ENCODE results near the gene PRKD1.

Gene PRKD1

DNA sequence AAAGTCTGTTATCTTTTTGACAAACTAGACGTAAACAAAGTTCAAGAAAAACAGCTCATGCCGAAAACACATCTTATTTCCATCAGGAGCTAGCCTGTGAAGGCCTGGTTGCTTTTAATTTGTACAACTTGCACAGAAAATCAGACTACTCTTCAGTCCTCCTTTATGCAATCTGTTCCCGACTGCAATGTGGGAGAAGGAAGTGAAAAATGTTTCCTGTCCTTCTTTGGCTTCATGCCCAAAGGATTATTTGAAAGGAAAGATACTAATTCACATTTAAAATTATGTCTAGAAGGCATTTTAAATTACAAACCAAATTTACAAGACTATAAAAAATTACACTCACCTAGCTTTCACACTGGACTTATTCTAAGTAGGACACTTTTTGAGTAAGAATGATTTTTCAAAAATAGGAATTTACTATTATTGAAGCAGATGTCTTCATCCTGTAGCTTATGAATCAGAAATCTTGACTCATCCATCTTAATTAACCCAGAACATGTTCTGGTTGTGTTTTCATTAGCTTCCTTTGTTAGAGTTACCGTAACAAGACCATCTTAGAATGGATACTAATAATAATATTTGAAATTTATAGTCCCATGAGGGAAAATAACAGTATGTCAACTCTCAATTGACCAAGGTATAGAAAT lies 272.6 kb downstream of the PRKD1 start:
- no peak for DNase-seq

DNA sequence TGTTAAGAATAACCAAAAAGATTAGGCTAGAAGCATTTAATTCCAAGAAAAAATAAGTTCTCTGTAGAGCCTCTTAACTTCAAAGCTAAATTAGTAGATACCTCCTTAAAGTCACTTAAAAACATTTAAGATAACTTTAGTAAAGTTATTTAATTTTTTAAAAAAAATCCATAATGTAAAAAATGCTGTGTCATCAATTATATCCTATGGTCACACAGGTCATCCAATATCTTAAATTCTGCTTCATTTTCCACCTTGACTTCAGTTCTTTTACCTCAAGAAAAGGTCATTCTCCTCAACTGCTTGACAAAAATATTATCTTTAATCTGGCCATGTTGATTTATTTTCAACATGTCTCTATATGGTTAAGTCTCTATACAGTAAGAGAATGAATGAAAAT lies 274.3 kb downstream of the PRKD1 start:
- no peak for DNase-seq

DNA sequence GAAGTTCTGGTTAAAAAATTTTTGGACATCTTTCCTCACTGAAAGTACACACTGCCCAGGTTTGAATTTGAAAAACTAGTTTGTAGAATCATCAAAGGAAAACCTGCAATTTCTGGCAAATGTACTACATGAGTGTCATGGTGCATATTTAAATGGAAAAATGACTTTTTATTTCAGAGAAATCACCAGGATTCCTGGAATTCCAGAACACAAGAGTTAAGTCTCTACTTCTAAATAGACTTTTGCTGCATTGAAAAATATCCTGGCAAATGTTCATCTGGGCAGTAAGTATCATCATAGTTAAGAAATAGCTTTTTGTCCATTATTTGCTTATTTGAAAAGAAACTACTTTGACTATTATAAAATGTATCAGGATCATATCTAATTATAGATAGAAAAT lies 275.1 kb downstream of the PRKD1 start:
- DNase-seq = no peak

DNA sequence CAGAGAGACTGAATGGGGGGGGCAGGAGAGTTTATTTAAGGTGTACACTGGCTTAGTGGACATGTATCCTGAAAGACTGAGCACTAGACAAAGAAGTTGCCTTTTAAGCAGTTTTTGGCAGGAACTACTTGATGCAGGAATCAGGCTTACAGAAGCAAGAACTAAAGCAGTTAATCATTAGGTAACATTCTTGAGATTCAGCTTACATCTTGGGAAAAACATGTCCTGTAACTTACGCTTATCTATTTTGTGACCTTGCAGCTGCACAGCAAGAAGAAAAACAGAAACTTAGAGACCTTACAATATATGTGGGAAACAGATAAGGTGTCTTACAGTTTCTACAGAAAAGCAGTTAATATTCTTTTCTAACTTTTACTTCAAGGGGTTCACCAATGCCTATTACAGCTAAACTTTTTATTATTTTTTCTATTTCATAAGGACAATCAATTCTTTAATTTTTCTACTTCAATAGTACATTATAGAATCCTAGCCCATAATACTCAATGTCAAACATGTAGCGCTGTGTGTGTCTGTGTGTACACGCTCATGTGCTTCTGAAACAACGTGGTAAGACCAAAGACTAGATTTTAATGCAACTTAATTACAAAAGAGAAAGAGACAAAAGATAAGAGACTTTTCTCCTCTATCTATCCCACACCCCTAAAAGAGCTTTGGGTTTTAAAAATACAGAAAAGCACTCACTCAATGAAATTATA lies 276.9 kb downstream of the PRKD1 start:
- no peak for DNase-seq

DNA sequence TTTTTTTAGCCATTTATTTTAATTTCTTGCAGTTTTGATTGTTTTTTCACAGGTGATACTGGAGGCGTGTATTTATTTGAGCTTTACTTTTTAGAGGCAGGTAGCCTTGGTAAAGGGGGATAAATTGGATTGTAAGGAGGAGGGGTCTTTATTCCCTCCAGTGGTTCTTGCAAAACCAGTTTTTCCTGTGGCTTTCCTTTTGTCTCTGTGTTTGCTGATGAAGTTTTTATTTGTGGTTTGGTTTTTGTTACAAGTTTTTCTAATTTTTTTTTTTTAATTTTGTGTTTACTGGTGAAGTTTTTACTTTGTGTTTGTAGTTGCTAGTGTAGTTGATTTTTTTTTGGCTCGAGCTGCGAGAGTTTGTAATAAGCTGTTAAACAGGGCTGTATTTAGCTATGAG lies 278.5 kb downstream of the PRKD1 start:
- no peak for DNase-seq

DNA sequence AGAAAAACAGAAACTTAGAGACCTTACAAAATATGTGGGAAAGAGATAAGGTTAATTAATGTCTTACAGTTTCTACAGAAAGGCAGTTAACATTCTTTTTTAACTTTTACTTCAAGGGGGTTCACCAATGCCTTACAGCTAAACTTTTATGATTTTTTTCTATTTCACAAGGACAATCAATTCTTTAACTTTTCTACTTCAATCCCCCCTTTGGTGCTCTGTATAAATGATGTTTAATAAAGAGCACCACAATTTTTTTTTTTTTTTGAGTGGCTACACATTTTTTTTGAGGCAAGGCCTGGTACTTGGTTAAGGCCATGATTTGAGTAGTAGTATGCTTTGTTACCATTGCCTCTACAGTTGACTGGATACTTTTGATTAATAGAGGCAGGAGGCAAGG lies 279.6 kb downstream of the PRKD1 start:
- no peak for DNase-seq

DNA sequence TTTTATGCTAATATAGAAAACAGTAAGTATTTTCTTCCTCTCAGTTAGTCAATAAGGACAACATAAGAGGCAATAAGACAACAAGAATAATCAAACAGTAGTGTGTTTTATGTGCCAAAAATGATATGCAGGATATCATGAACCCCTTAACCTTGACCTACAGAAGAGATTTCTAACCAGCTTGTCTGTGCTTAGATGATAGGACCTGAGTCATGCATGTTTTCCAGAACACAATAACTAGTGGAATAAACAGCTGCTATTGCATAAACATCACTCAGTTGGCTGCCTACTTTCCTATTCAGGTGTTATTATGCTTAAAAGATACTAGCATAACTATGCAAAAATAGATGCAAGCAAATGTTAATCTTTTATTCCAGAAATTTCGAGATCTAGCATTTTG lies 282.5 kb downstream of the PRKD1 start:
- no peak for DNase-seq

DNA sequence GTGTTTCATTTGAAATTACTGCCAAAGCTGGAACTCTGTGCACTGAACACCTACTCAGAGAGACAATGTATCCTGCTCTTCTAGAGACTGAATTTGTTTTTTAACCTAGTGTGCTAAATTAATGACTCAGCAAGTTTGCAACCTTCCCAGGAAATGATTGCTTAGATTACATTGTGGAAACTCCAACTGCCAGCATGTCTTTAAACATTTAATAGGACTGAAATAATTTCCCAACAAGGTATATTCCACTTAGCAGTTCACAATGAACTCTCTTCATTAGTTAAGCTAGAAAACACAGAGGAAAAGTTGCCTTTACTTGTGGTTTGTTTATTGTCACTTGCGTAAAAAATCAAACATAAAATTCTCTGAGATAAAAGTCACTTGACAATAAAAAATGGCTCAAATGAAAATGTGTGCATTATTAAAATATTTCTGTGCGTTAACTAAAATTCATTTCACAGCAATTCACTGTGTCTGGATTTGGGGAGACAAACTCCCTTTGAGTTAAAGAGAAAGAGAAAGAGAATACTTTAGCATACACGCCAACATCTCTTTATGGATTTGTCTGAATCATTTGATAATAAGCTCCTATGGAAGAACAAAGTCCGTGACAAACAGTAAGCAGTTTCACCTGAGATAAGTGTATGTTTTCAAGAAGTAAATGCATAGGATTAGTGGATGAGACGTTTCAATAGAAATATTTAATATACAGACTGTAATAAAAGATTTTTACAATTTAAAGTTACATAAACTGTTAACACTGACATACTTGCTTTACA lies 284.0 kb downstream of the PRKD1 start:
- no peak for DNase-seq

DNA sequence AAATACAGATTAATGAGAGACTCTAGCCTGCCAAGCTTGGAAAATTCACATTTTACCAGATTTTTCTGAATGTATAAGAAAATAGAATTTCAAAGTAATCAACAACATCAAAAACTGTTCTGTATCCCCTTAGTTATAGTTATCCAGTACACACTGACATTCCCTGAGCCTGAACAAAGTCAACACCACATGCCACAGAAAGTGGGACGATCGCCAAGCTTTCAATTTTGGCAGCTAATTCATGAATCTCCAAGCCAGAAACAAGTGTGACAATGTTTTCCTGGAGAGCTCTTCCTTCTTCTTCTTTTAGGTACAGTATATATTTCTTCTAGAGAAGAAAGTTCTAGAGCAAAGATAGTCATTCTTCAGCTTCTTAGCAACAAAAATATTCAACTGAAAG lies 290.2 kb downstream of the PRKD1 start:
- no peak for DNase-seq

DNA sequence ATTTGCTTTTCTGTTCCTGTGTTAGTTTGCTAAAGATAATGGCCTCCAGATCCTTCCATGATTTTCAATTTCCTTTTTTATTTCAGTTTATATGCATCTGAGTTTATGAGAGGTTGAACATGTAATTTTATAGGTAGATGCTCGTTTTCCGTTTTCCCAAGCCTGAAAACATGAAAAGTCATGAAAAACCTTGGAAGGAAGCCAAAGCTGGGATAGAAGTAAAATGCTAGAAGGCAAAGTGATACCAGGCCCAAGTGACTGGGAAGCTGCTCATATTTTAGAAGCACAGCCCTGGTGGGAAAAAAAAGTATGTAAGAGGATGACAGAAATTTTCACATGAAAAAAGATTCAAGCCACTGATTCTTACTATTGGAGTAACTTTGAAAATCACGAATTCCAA lies 290.8 kb downstream of the PRKD1 start:
- DNase-seq = no peak

DNA sequence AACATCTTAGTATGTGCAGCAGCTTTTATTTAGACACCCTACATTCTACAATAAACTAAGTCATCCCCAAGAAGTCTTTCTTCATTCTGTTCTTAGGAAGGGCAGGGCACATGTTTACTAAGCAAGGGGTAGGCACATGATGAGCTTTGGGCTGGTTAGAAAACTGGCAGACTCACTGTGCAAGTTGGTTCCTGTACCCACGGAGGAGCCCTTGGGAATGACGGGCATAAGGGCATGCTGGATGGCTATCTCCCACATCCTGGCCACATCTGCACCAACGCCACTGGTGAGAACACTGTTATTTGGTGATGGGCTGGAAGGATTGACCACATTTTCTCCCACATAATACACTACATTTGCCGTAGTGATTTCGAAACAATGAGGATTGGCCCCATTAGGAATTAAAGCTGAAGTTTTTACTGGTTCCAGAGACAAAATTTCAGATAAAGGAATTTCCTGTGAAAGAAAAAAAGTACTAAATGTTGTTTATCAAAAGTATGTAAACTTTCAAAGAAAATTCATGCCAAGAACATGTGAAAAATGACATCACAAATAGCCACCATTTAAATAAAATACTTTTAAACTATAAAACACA lies 297.0 kb downstream of the PRKD1 start:
- no peak for DNase-seq

DNA sequence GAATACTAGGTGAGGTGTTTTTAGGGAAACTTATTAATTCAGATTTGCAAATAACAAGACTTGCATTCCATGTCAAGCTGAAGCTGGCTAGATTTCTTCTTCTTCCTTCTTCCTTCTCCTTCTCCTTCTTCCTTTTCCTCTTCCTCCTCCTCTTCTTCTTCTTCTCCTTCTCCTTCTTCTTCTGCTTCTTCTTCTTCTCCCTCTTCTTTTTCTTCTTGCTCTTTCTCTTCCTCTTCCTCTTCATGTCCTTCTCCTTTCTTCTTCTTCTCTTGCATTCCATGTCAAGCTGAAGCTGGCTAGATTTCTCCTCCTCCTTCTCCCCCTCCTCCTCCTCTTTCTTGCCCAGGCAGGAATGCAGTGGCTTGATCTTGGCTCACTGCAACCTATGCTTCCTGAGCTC lies 297.8 kb downstream of the PRKD1 start:
- DNase-seq = no peak

DNA sequence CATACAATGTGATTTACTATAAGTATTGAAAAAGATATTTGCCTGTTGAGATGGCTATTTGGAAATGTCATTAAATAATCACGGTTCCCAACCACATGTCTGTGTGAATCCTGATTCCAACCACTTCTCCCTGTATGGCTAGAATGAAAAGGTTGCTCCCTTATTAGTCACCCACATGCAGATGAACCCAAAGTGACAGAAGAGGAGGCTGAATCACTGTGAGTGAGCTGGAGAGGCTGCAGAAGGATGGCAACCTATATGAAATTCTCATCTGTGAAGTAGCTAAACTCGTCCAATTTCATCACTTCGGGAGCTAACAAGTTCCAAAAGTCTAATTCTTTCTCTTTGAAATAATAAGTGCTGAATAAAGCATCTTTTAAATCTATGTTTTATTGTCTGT lies 300.5 kb downstream of the PRKD1 start:
- no peak for DNase-seq

DNA sequence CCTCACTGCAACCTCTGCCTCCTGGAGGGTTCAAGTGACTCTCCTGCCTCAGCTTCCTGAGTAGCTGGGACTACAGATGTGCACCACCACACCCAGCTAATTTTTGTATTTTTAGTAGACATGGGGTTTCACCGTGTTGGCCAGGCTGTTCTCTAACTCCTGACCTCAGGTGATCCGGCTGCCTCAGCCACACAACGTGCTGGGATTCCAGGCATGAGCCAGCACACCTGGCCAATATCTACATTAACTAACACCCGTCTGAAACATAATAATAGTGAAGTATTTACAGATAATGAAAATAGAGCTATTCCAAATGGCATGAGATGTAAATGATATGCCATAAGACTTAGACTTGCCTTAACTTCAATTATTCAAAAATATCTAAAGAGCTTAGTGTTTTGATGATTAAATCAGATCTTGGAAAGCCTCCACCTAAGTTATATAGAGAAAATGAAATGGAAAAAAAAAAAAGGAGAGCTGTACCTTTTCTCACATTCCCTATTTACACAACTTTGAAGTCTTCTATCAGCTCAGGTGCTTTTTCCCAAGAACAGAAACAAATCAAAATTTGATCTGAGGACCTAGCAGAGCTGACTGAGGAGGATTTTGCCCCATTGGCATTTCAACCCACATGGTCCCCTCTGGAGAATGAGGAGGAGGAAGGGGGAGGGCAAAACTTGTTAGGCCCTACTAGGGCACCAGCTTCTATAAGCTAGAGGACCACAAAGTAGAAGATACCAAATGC lies 309.2 kb downstream of the PRKD1 start:
- DNase-seq = no peak

DNA sequence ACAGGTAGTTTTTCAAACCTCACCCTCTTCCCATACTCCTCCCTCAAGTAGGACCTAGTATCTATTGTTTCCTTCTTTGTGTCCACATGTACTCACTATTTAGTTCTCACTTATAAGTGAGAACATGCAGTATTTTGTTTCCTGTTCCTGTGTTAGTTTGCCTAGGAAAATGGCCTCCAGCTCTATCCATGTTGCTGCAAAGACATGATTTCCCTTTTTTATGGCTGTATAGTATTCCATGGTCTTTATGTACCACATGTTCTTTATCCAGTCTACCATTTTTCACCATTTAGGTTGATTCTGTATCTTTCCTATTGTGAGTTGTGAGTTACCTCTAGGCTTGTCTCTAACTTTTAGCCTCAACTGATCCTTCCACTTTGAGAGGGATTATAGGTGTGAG lies 310.7 kb downstream of the PRKD1 start:
- no peak for DNase-seq

DNA sequence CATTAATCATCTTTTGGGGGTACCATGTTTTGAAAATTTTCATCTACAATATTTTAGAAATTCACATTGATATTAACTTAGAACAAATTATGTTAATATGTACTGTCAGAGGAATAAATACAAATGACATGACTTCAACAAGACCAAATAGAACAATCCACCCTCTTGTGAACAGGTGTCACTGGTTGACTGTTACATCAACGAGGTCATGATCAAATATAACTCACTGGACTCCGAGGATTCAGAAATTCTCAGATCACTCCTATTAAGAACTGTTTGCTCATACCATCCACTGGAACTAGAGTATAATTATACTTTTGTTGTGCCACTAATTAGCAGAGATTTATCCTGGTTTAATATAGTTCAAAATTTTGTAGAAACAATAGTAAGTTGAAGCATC lies 318.8 kb downstream of the PRKD1 start:
- no peak for DNase-seq

DNA sequence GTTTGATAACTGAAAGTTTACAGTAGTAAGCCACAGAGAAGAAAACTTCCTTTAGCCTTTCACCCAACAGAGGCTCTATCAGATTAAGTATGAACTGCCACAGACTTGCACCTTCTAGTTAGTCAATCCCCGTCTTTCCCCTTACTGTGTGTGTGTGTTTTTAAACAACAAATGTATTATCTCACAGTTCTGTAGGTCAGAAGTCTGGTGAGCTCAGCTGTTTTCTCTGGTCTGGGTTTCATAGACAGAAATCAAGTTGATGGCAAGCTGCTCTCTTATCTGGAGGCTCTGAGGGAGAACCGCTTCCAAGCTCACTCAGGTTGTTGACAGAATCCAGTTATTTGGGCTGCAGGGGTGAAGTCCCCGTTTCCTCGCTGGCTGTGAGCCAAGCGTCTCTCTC lies 320.5 kb downstream of the PRKD1 start:
- no peak for DNase-seq

DNA sequence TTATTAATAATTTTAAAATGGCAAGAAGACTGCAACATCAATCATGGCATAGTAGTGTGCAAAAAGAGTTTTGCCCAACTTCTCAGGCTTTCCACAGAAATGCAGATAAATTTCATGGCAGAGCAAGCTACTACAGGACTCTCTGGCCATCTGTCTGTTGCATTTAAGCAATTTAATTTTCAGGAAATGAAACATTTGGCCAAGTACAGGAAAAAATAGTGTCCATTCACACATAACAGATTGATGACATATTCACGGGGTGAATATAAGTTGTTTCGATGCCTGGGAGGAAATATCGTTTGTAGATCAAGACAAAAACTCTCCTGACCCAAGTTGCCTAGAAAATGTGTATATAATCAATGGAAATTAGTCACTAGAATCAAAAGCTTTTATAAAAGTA lies 324.0 kb downstream of the PRKD1 start:
- DNase-seq = no peak

DNA sequence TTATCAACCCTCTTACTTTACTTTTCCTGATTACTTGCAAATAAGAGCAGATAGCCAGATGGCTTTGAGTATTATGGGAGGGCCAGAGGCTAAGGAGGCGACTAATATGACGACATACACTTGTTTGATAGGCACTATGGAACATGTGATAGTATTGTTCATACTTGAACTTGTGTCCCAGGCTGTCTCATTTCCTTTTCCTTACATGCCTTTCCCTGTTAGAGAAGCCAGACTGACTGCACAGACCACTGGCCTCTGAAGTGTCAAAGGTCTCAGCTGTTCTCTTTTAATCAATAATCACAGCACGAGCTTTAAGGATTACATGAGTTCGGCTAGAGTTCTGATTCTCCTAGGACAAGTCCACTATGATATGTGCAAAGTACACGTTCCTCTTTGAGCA lies 326.0 kb downstream of the PRKD1 start:
- DNase-seq = no peak

DNA sequence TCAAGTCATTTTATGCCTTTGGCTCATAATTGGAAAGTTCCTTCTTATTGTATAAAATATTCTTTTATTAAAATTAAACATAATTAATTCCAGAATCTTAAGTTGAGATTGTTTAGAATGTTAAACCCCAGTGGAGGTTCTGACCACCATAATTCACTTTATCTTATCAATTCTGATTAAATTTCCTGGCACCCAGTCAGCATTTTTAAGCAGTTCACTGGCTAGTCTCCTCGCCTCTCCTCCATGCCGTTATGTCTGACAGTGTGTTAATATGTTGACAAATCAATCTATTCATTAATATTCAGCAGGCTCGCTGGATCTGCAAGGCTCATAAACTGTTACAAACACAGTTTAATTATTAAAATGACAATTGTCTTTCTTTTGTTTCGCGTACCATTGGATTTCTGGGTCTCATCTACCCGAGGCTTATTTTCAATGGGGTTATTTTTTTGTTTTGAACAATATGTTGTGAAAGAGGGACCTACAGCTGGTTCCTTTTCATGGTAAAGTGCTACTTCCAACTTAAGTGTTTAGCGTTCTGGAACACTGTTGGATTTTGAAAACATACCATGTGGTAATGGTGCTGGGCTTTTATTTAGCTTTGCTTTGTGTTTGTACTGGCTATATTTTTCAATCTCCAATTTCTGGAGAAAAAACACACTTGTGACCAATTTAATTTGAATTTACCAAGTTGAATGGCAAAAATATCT lies 339.7 kb downstream of the PRKD1 start:
- no peak for DNase-seq

DNA sequence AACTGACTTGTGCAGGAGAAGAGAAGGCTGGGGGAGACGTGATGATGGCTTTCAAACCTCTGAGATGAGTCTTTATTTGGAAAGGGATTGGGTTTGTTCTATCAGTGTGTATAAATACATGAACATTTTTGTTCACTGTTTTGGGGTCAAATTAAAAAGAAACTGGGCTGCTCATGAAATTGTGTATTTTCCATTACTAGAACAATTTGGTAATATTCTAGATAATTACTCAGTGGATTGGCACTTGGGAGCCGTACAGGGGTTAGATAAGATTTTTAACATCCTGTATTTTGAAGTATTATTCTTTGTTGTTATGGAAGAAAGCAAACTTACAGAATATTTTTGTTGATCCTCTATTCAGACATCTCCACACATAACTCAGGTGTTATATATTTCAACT lies 340.6 kb downstream of the PRKD1 start:
- DNase-seq = no peak

DNA sequence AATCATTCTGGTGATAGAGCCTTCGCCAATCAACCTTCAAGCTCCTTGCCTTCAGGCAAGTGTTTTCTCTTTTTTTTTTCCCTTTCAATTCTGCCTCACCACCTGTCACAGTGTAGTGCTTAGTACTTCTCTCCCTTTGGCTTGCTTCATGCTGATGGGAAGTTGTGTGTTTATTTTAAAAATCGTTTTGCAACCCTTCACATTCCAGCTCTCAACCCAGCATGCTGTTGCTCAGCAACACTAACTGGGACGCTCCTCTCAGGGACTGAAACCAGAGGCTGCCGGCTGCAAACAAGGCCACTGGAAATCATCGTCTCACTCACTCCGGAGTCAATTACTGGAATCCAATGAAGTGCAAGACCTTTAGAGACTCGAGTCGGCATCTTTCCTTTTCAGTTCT lies 342.7 kb downstream of the PRKD1 start:
- DNase-seq = no peak

DNA sequence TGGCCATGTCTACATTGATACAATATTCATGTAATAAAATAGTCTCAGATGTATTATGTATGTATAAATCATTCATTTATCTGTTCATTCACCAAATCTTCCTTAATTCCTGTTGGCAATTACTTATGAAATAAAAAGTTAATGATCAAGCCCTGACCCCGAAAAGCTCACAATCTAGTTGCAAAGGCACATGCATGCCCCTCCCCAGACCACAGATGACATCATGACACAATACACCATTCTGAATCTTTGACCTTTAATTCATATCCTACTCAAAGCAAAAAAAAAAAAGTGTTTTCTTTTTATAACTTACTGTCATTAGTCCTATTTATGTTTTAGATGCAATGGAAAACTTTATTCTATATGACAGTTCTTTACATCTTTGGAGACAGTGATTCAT lies 346.9 kb downstream of the PRKD1 start:
- no peak for DNase-seq

Data from islet precursor cell (in vitro differentiated cells).